Activated CD8-positive, alpha-beta T cell treated with anti-CD3 and anti-CD28 coated beads for 36 hours (primary cell): Measurements from ENCODE around the gene MAP7D2. TPM values are rescaled to one million over a fixed set of nuclear protein-coding genes. Genes with fewer than 3 reads are reported as not detected.

Experiments used
- ATAC-seq: fragments of 200-7000 bp; cut with Tn5 transposase; one replicate; pipeline ENCODE4 v1.10.0; 2021; ENCODE audit warnings: mild to moderate bottlenecking, moderate library complexity
- CTCF ChIA-PET: fragments of 350-600 bp; sonication (Branson Sonifier 250); formaldehyde crosslinking; loops from one replicate; lab custom pipeline; 2021; ENCODE audit warnings: antibody characterized with exemption; lab: Charles Lee
- POLR2A ChIA-PET: fragments of 350-600 bp; sonication (Branson Sonifier 250); formaldehyde crosslinking; loops from one replicate; lab custom pipeline; 2021; ENCODE audit warnings: antibody characterized with exemption; lab: Charles Lee
- DNase-seq: peaks from one replicate; pipeline ENCODE4 v3.0.0-alpha.2; 2020
- H3K27ac Mint-ChIP-seq: one replicate; pipeline ENCODE4 v1.8.0; 2021; ENCODE audit warnings: mild to moderate bottlenecking, mixed read lengths
- H3K27me3 Mint-ChIP-seq: one replicate; pipeline ENCODE4 v1.8.0; 2021; ENCODE audit warnings: mixed read lengths
- H3K36me3 Mint-ChIP-seq: one replicate; pipeline ENCODE4 v1.8.0; 2021; ENCODE audit warnings: low read depth, mixed read lengths
- H3K4me1 Mint-ChIP-seq: one replicate; pipeline ENCODE4 v1.8.0; 2021; ENCODE audit warnings: low read depth, mixed read lengths
- H3K4me3 Mint-ChIP-seq: one replicate; pipeline ENCODE4 v1.8.0; 2021; ENCODE audit warnings: mild to moderate bottlenecking, moderate library complexity, mixed read lengths
- H3K9me3 Mint-ChIP-seq: one replicate; pipeline ENCODE4 v1.8.0; 2021; ENCODE audit warnings: mixed read lengths
- CTCF ChIP-seq: fragments of 200-600 bp; IDR thresholded peaks from one replicate; pipeline ENCODE4 v1.8.0; 2022; ENCODE audit warnings: antibody characterized with exemption, mild to moderate bottlenecking
- intact Hi-C: fragments of 100-400 bp; cut with micrococcal nuclease; formaldehyde crosslinking; loops from one replicate; pipeline ENCODE4 v1.10.0; 2022
- total RNA-seq, 2 experiments: library from RNA; stranded (reverse); gene quantifications; one replicate each; pipeline ENCODE4 v1.2.3, GENCODE V29; 2021

The MAP7D2 gene
- total RNA-seq, 2 experiments from 2014 or later, result 0.20 to 0.63 TPM

- intact Hi-C loops, result no loop called here
- H3K4me1 Mint-ChIP-seq, result peaks cover 7% of the 10 kb centered on the region
- no peak for TF ChIP-seq CTCF
- CTCF ChIA-PET, result no interaction called here
- POLR2A ChIA-PET, result no interaction called here
- no peak for DNase-seq
- no peak overlapping the region for H3K4me3 Mint-ChIP-seq
- H3K9me3 Mint-ChIP-seq, result no peaks in the 10 kb centered on the region
- H3K27me3 Mint-ChIP-seq, result no peaks in the 10 kb centered on the region
- no peak for ATAC-seq
- no peaks in the 10 kb centered on the region for H3K36me3 Mint-ChIP-seq
- H3K27ac Mint-ChIP-seq, result no peak overlapping the region
These were observed 14.6 kb downstream of the MAP7D2 start for GRCh38 chrX:20101934-20102581.

GRCh38 chrX:20091499-20091898, 25.2 kb downstream of the MAP7D2 start:
- DNase-seq, result no peak
- Mint-ChIP-seq H3K9me3 (no peaks in the 10 kb centered on the region), H3K4me3 (no peak overlapping the region), H3K4me1 (no peaks in the 10 kb centered on the region), H3K36me3 (no peaks in the 10 kb centered on the region), H3K27me3 (peaks cover 3% of the 10 kb centered on the region), H3K27ac (no peak overlapping the region)
- no peak for ATAC-seq
- CTCF ChIA-PET, result interaction anchor here (1.2 kb wide), 1 partner anchor 28 kb away, joined by 3 read pairs; no protein-coding TSS in a partner anchor
- POLR2A ChIA-PET, result no interaction called here
- no peak for TF ChIP-seq CTCF
- intact Hi-C loops, result no loop called here

- DNase-seq, result no peak
- H3K4me1 Mint-ChIP-seq, result no peaks in the 10 kb centered on the region
- H3K27ac Mint-ChIP-seq, result no peak overlapping the region
- H3K4me3 Mint-ChIP-seq, result no peak overlapping the region
- TF ChIP-seq CTCF, result no peak
- H3K9me3 Mint-ChIP-seq, result no peaks in the 10 kb centered on the region
- H3K27me3 Mint-ChIP-seq, result peaks cover 3% of the 10 kb centered on the region
- intact Hi-C loops, result no loop called here
- ATAC-seq, result no peak
- H3K36me3 Mint-ChIP-seq, result no peaks in the 10 kb centered on the region
- ChIA-PET CTCF (no interaction called here), POLR2A (no interaction called here)
These were observed 26.9 kb downstream of the MAP7D2 start for GRCh38 chrX:20089845-20090244.

- POLR2A ChIA-PET, result no interaction called here
- Mint-ChIP-seq H3K27ac (no peak overlapping the region), H3K4me3 (no peak overlapping the region), H3K36me3 (no peaks in the 10 kb centered on the region), H3K27me3 (no peaks in the 10 kb centered on the region), H3K9me3 (no peaks in the 10 kb centered on the region), H3K4me1 (no peaks in the 10 kb centered on the region)
- TF ChIP-seq CTCF, result no peak
- CTCF ChIA-PET, result interaction anchor here (1.0 to 1.9 kb wide), 2 partner anchors 12 to 175 kb away, joined by 3 to 5 read pairs; no protein-coding TSS in a partner anchor
- intact Hi-C loops, result no loop called here
- no peak for ATAC-seq
- no peak for DNase-seq
These were observed 36.4 kb downstream of the MAP7D2 start for GRCh38 chrX:20080277-20080676.

- ChIA-PET POLR2A (no interaction called here), CTCF (no interaction called here)
- no peaks in the 10 kb centered on the region for H3K36me3 Mint-ChIP-seq
- no peak overlapping the region for H3K4me3 Mint-ChIP-seq
- H3K27ac Mint-ChIP-seq, result no peak overlapping the region
- no peaks in the 10 kb centered on the region for H3K9me3 Mint-ChIP-seq
- H3K4me1 Mint-ChIP-seq, result no peaks in the 10 kb centered on the region
- intact Hi-C loops, result no loop called here
- TF ChIP-seq CTCF, result no peak
- DNase-seq, result no peak
- ATAC-seq, result no peak
- H3K27me3 Mint-ChIP-seq, result no peaks in the 10 kb centered on the region
These were observed 45.1 kb downstream of the MAP7D2 start for GRCh38 chrX:20071511-20072079.
